GM23338 (cell line): ENCODE results near the gene KCNT1. TPM values are rescaled to one million over a fixed set of nuclear protein-coding genes. Genes with fewer than 3 reads are reported as not detected.

Source experiments
- ATAC-seq: fragments of 200-7000 bp; cut with Tn5 transposase; 3 replicates; pipeline ENCODE4 v1.9.1; 2020
- DNase-seq: peaks from one replicate; pipeline ENCODE4 v3.0.0-alpha.2; 2015; ENCODE audit warnings: low spot score
- H2AFZ ChIP-seq: fragments of 200-600 bp; sonication (generic); 2 replicates; pipeline ENCODE4 v1.8.0; 2016; ENCODE audit warnings: antibody characterized with exemption, mild to moderate bottlenecking, moderate library complexity
- H3F3A ChIP-seq: fragments of 200-600 bp; sonication (generic); replicated peaks from 2 replicates; pipeline ENCODE4 v1.8.0; 2017; ENCODE audit warnings: antibody characterized with exemption, mixed run types, low read depth
- H3K27ac ChIP-seq: fragments of 200-600 bp; sonication (generic); 2 replicates; pipeline ENCODE4 v1.6.1; 2016; ENCODE audit warnings: low read depth
- H3K27me3 ChIP-seq: fragments of 200-600 bp; sonication (generic); 2 replicates; pipeline ENCODE4 v1.8.0; 2016; ENCODE audit warnings: mild to moderate bottlenecking, mixed run types, moderate library complexity; ENCODE audit not compliant: insufficient read depth
- H3K36me3 ChIP-seq: fragments of 200-600 bp; sonication (generic); 2 replicates; pipeline ENCODE4 v1.8.0; 2016; ENCODE audit warnings: mild to moderate bottlenecking; ENCODE audit not compliant: insufficient read depth
- H3K4me1 ChIP-seq: fragments of 200-600 bp; sonication (generic); 2 replicates; pipeline ENCODE4 v1.8.0; 2016; ENCODE audit warnings: mild to moderate bottlenecking, moderate library complexity; ENCODE audit not compliant: insufficient read depth
- H3K4me2 ChIP-seq: fragments of 200-600 bp; sonication (generic); 2 replicates; pipeline ENCODE4 v1.7.1; 2017; ENCODE audit warnings: mixed run types
- H3K4me3 ChIP-seq: fragments of 200-600 bp; sonication (generic); 2 replicates; pipeline ENCODE4 v1.6.1; 2016; ENCODE audit warnings: mixed run types
- H3K79me2 ChIP-seq: fragments of 200-600 bp; sonication (generic); replicated peaks from 2 replicates; pipeline ENCODE4 v1.8.0; 2017; ENCODE audit warnings: mild to moderate bottlenecking; ENCODE audit not compliant: insufficient read depth
- H3K9me2 ChIP-seq: fragments of 200-600 bp; sonication (generic); 2 replicates; pipeline ENCODE4 v1.8.0; 2017; ENCODE audit not compliant: insufficient read depth
- H4K20me1 ChIP-seq: fragments of 200-600 bp; sonication (generic); replicated peaks from 2 replicates; pipeline ENCODE4 v1.8.0; 2017; ENCODE audit warnings: mild to moderate bottlenecking; ENCODE audit not compliant: insufficient read depth
- H3K27ac Mint-ChIP-seq: 2 replicates; pipeline ENCODE4 v1.8.0; 2020; ENCODE audit warnings: inconsistent platforms, mild to moderate bottlenecking, moderate library complexity, mixed read lengths
- H3K27me3 Mint-ChIP-seq: 3 replicates; pipeline ENCODE4 v1.8.0; 2022; ENCODE audit warnings: low read depth, mild to moderate bottlenecking, moderate library complexity, mixed read lengths, inconsistent platforms; ENCODE audit not compliant: insufficient read depth, poor library complexity
- H3K36me3 Mint-ChIP-seq: 3 replicates; pipeline ENCODE4 v1.8.0; 2021; ENCODE audit warnings: low read depth, mild to moderate bottlenecking, inconsistent platforms, moderate library complexity, mixed read lengths
- H3K4me1 Mint-ChIP-seq: 3 replicates; pipeline ENCODE4 v1.8.0; 2020; ENCODE audit warnings: mild to moderate bottlenecking, inconsistent platforms, mixed read lengths
- H3K4me3 Mint-ChIP-seq: 3 replicates; pipeline ENCODE4 v1.8.0; 2021; ENCODE audit warnings: moderate library complexity, mild to moderate bottlenecking, inconsistent platforms, mixed read lengths
- H3K9me3 Mint-ChIP-seq: 3 replicates; pipeline ENCODE4 v1.8.0; 2020; ENCODE audit warnings: moderate library complexity, mild to moderate bottlenecking, inconsistent platforms, mixed read lengths
- CREB1 ChIP-seq: fragments of 250-450 bp; sonication (Bioruptor Pico); IDR thresholded peaks from 2 replicates; pipeline ENCODE4 v1.5.0; 2020; ENCODE audit warnings: low read depth, mild to moderate bottlenecking, moderate library complexity
- ETS1 ChIP-seq: IDR thresholded peaks from 2 replicates; pipeline ENCODE4 v1.6.1; 2016; ENCODE audit warnings: antibody characterized with exemption
- EZH2 ChIP-seq: fragments of 200-600 bp; sonication (generic); IDR thresholded peaks from one replicate; pipeline ENCODE4 v1.8.0; 2017; ENCODE audit warnings: antibody characterized with exemption, mild to moderate bottlenecking, low read depth; ENCODE audit not compliant: unreplicated experiment
- EZH2phosphoT487 ChIP-seq: fragments of 200-600 bp; sonication (generic); IDR thresholded peaks from one replicate; pipeline ENCODE4 v1.8.1; 2018; ENCODE audit warnings: antibody characterized with exemption; ENCODE audit not compliant: unreplicated experiment
- JUNB ChIP-seq: IDR thresholded peaks from one replicate; pipeline ENCODE4 v1.6.1; 2016; ENCODE audit warnings: antibody characterized with exemption; ENCODE audit not compliant: unreplicated experiment
- NANOG ChIP-seq: IDR thresholded peaks from 2 replicates; pipeline ENCODE4 v1.6.1; 2016; ENCODE audit warnings: antibody characterized with exemption, borderline replicate concordance
- POLR2AphosphoS5 ChIP-seq: IDR thresholded peaks from 2 replicates; pipeline ENCODE4 v1.6.1; 2016; ENCODE audit warnings: antibody characterized with exemption, low read depth
- REST ChIP-seq: IDR thresholded peaks from one replicate; pipeline ENCODE4 v1.6.1; 2018; ENCODE audit warnings: antibody characterized with exemption; ENCODE audit not compliant: unreplicated experiment
- ZNF114 ChIP-seq: fragments of 250-450 bp; sonication (Bioruptor Pico); IDR thresholded peaks from 2 replicates; pipeline ENCODE4 v1.5.0; 2020; ENCODE audit warnings: mild to moderate bottlenecking, moderate library complexity
- ZNF462 ChIP-seq: fragments of 250-450 bp; sonication (Bioruptor Pico); IDR thresholded peaks from 2 replicates; pipeline ENCODE4 v1.5.0; 2020; ENCODE audit warnings: mild to moderate bottlenecking, moderate library complexity
- polyA plus RNA-seq: library from polyadenylated mRNA; unstranded; fragments of >200 nt; fragmentation: Nextera tagmentation; extraction: Ambion mirVana; gene quantifications from 2 replicates; pipeline ENCODE4 v1.2.1, GENCODE V29; 2016
- total RNA-seq: library from RNA; depleted of rRNA; stranded (reverse); fragments of >200 nt; shearing (Covaris generic); gene quantifications from 2 replicates; pipeline ENCODE4 v1.2.3, GENCODE V29; 2014

Gene KCNT1
- total and polyA plus RNA-seq, 2 experiments from 2014 or later, result 0.05 to 0.28 TPM

GRCh38 chr9:135731454-135731853, 29.5 kb downstream of the KCNT1 start:
- H3K4me1 Mint-ChIP-seq, result peaks cover 11% of the 10 kb centered on the region
- Histone ChIP-seq H3K36me3 (no peaks in the 10 kb centered on the region), H3K4me3 (no peak overlapping the region), H3K79me2 (no peaks in the 10 kb centered on the region), H4K20me1 (no peaks in the 10 kb centered on the region), H3K4me2 (no peak overlapping the region), H3K4me1 (no peaks in the 10 kb centered on the region), H3K27me3 (no peaks in the 10 kb centered on the region; the same call in 1 of the 2 replicates), H3F3A (no peaks in the 10 kb centered on the region), H3K9me2 (no peaks in the 10 kb centered on the region), H2AFZ (no peak overlapping the region), H3K27ac (no peak overlapping the region)
- H3K4me3 Mint-ChIP-seq, result no peak overlapping the region
- H3K27ac Mint-ChIP-seq, result no peak overlapping the region
- ATAC-seq, result no peak
- peaks cover 14% of the 10 kb centered on the region for H3K27me3 Mint-ChIP-seq
- no peak for TF ChIP-seq REST
- no peak for TF ChIP-seq ZNF114 (CRISPR knock-in tag)
- TF ChIP-seq EZH2, result no peak
- TF ChIP-seq ZNF462 (CRISPR knock-in tag), result no peak
- no peak for TF ChIP-seq NANOG
- no peak for TF ChIP-seq POLR2AphosphoS5
- no peak for TF ChIP-seq ETS1
- no peak for TF ChIP-seq CREB1 (CRISPR knock-in tag)
- no peak for TF ChIP-seq EZH2phosphoT487
- TF ChIP-seq JUNB, result no peak
- H3K9me3 Mint-ChIP-seq, result peaks cover 20% of the 10 kb centered on the region
- H3K36me3 Mint-ChIP-seq, result peaks cover 5% of the 10 kb centered on the region
- no peak for DNase-seq
